ENCODE measurements around the gene BMI1. TPM values are rescaled to one million over a fixed set of nuclear protein-coding genes. Genes with fewer than 3 reads are reported as not detected.
A peak's percentile ranks its signal among the peaks of the same experiment; 100 is the strongest.

BMI1 gene
- total and polyA plus RNA-seq, 8 donors = 14.9 to 228 (median 38.2) TPM

- H3K9me3 ChIP-seq = no peaks in the 10 kb centered on the region
- intact Hi-C loops (cut with DNase I; ENCODE audit: low total_unique reads) = no loop called here
- TF ChIP-seq POLR2A (IDR thresholded peaks at IDR 0.05) (no peak), EP300 (IDR thresholded peaks at IDR 0.05) (no peak), POLR2AphosphoS5 (IDR thresholded peaks at IDR 0.05) (no peak)
- TF ChIP-seq, protein P1, sequence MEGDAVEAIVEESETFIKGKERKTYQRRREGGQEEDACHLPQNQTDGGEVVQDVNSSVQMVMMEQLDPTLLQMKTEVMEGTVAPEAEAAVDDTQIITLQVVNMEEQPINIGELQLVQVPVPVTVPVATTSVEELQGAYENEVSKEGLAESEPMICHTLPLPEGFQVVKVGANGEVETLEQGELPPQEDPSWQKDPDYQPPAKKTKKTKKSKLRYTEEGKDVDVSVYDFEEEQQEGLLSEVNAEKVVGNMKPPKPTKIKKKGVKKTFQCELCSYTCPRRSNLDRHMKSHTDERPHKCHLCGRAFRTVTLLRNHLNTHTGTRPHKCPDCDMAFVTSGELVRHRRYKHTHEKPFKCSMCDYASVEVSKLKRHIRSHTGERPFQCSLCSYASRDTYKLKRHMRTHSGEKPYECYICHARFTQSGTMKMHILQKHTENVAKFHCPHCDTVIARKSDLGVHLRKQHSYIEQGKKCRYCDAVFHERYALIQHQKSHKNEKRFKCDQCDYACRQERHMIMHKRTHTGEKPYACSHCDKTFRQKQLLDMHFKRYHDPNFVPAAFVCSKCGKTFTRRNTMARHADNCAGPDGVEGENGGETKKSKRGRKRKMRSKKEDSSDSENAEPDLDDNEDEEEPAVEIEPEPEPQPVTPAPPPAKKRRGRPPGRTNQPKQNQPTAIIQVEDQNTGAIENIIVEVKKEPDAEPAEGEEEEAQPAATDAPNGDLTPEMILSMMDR (IDR thresholded peaks at IDR 0.05) = no peak
- H3K4me3 ChIP-seq = peak overlapping the region; percentile 69 to 80 (median 74)
- peak overlapping the region; percentile 91 to 98 (median 95) for H3K27ac ChIP-seq
- 9 to 15% (median 12%) methylated on average over 9 of the region's 9 CpGs for WGBS, 5 donors
- no peak for DNase-seq
- H3K36me3 ChIP-seq = no peaks in the 10 kb centered on the region
- H3K4me1 ChIP-seq = peaks cover 10 to 44% (median 26%) of the 10 kb centered on the region in 4 donors
- peaks cover 0 to 5% (median 0%) of the 10 kb centered on the region in 3 donors for H3K27me3 ChIP-seq
Observed at GRCh38 chr10:22317076-22317370, 3.9 kb upstream of the BMI1 start.

- Histone ChIP-seq H3K27ac (no peak overlapping the region), H3K36me3 (no peaks in the 10 kb centered on the region), H3K9me3 (no peaks in the 10 kb centered on the region), H3K27me3 (peaks cover 0 to 14% (median 0%) of the 10 kb centered on the region in 3 donors), H3K4me3 (no peak overlapping the region), H3K4me1 (peaks cover 18 to 53% (median 35%) of the 10 kb centered on the region in 4 donors)
- no peak for TF ChIP-seq POLR2AphosphoS5 (IDR thresholded peaks at IDR 0.05)
- no peak for TF ChIP-seq EP300 (IDR thresholded peaks at IDR 0.05)
- TF ChIP-seq, protein P1 (IDR thresholded peaks at IDR 0.05) = no peak
- TF ChIP-seq POLR2A (IDR thresholded peaks at IDR 0.05) = no peak
- no peak for DNase-seq
- intact Hi-C loops (cut with DNase I; ENCODE audit: low total_unique reads) = no loop called here
- 86 to 89% (median 87%) methylated on average over 6 of the region's 6 CpGs for WGBS, 5 donors
Observed at GRCh38 chr10:22317771-22318565, 2.9 kb upstream of the BMI1 start.

DNA sequence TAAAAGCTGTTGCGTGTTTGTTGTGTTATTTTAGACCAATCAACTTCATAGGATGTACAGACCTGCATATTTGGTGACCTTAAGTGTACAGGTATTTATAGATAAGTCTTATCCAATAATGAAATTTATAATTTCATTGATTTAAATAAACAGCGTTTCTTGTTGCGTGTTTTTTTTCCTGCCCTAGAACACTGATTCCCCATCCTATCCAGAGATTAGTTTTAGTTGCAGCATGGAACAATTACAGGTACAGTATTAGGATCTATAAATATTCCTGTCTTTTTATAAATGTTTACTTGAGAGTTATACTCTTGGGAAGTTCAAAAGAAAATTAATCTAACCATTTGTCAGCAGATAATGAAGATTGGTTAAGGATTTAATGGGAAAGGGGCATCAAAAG lies 2.1 kb upstream of the BMI1 start:
- DNase-seq = no peak
- Histone ChIP-seq H3K9me3 (no peaks in the 10 kb centered on the region), H3K4me1 (peaks cover 18 to 61% (median 43%) of the 10 kb centered on the region in 4 donors), H3K4me3 (no peak overlapping the region), H3K36me3 (no peaks in the 10 kb centered on the region), H3K27me3 (peaks cover 0 to 22% (median 5%) of the 10 kb centered on the region in 3 donors), H3K27ac (no peak overlapping the region)
- 94 to 98% (median 97%) methylated on average over 3 of the region's 3 CpGs for WGBS, 5 donors
- intact Hi-C loops (cut with DNase I; ENCODE audit: low total_unique reads) = no loop called here
- TF ChIP-seq POLR2AphosphoS5 (IDR thresholded peaks at IDR 0.05) (no peak), EP300 (IDR thresholded peaks at IDR 0.05) (no peak), POLR2A (IDR thresholded peaks at IDR 0.05) (no peak)
- TF ChIP-seq, protein P1 (IDR thresholded peaks at IDR 0.05) = no peak

DNA sequence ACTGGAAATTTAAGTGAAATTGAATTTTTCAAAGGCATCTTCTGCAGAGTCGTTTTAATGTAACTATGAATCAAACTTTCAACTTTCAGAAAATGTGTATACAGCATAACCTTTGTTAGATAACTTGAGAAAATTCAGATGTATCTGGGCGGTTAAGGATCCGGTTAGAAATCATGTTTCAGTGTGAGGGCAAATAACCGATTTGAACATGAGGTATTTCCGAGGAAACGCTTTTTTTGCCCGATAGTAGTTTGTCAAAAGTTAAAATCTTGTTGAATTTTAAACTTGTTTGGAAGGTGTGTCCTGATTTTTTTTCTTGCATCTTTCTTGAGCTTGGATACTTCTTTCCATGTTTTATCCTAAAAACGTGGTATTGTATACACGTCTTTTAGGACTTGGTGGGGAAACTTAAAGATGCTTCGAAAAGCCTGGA lies 1.3 kb upstream of the BMI1 start:
- Histone ChIP-seq H3K4me1 (peaks cover 24 to 69% (median 49%) of the 10 kb centered on the region in 4 donors), H3K27ac (peak overlapping the region in 3 of 5 donors; percentile 75 to 93 (median 82)), H3K36me3 (no peaks in the 10 kb centered on the region), H3K4me3 (peak overlapping the region in 3 of 4 donors; percentile 42 to 86 (median 74)), H3K27me3 (peaks cover 0 to 30% (median 10%) of the 10 kb centered on the region in 3 donors), H3K9me3 (no peaks in the 10 kb centered on the region)
- intact Hi-C loops (cut with DNase I; ENCODE audit: low total_unique reads) = no loop called here
- no peak for TF ChIP-seq EP300 (IDR thresholded peaks at IDR 0.05)
- no peak for TF ChIP-seq POLR2AphosphoS5 (IDR thresholded peaks at IDR 0.05)
- TF ChIP-seq, protein P1 (IDR thresholded peaks at IDR 0.05) = no peak
- no peak for TF ChIP-seq POLR2A (IDR thresholded peaks at IDR 0.05)
- WGBS, 5 donors = 79 to 92% (median 89%) methylated on average over 10 of the region's 10 CpGs
- no peak for DNase-seq

Measured in stomach (tissue), 9 donors.